Trophoblast cell (in vitro differentiated cells and primary cell): ENCODE results near the gene CPNE9. TPM values are rescaled to one million over a fixed set of nuclear protein-coding genes. Genes with fewer than 3 reads are reported as not detected.
A peak's percentile ranks its signal among the peaks of the same experiment; 100 is the strongest.

ENCODE experiments used
- DNase-seq, 2 donors: peaks; one replicate each; pipeline ENCODE4 v3.0.0-alpha.2; 2016
- H2AFZ ChIP-seq: 2 replicates; pipeline ENCODE4 v1.6.1; 2013; ENCODE audit warnings: low read length, moderate library complexity, mild to moderate bottlenecking; ENCODE audit not compliant: insufficient read depth, poor library complexity
- H2AK5ac ChIP-seq: 2 replicates; pipeline ENCODE4 v1.6.1; 2013; ENCODE audit warnings: mild to moderate bottlenecking, low read length
- H2BK120ac ChIP-seq: 2 replicates; pipeline ENCODE4 v1.6.1; 2013; ENCODE audit warnings: low read length, mild to moderate bottlenecking, moderate library complexity; ENCODE audit not compliant: insufficient read depth, poor library complexity
- H2BK12ac ChIP-seq: 2 replicates; pipeline ENCODE4 v1.6.1; 2013; ENCODE audit warnings: mild to moderate bottlenecking, low read length, moderate library complexity
- H2BK5ac ChIP-seq: 2 replicates; pipeline ENCODE4 v1.6.1; 2013; ENCODE audit warnings: low read length, low read depth, moderate library complexity, mild to moderate bottlenecking; ENCODE audit not compliant: poor library complexity
- H3K14ac ChIP-seq: 2 replicates; pipeline ENCODE4 v1.6.1; 2013; ENCODE audit warnings: mild to moderate bottlenecking, low read length
- H3K18ac ChIP-seq: 2 replicates; pipeline ENCODE4 v1.6.1; 2013; ENCODE audit warnings: mild to moderate bottlenecking, low read length
- H3K23ac ChIP-seq: 2 replicates; pipeline ENCODE4 v1.6.1; 2013; ENCODE audit warnings: low read length
- H3K27ac ChIP-seq: 2 replicates; pipeline ENCODE4 v1.5.1; 2013; ENCODE audit warnings: low read depth, mild to moderate bottlenecking, inconsistent platforms, low read length, moderate library complexity
- H3K27me3 ChIP-seq: 2 replicates; pipeline ENCODE4 v1.6.1; 2013; ENCODE audit warnings: inconsistent platforms, mild to moderate bottlenecking, low read length, moderate library complexity; ENCODE audit not compliant: insufficient read depth
- H3K36me3 ChIP-seq, 2 experiments: 1 replicate in 1 of 2; 2 replicates in 1 of 2; pipeline ENCODE4 v1.6.1; 2013; ENCODE audit warnings: low read length in 2 of 2, mild to moderate bottlenecking in 2 of 2, moderate library complexity in 1 of 2; ENCODE audit not compliant: insufficient read depth in 2 of 2, control insufficient read depth in 1 of 2
- H3K4ac ChIP-seq: 2 replicates; pipeline ENCODE4 v1.6.1; 2013; ENCODE audit warnings: low read depth, mild to moderate bottlenecking, low read length, moderate library complexity
- H3K4me1 ChIP-seq, 2 experiments: 1 replicate in 1 of 2; 2 replicates in 1 of 2; pipeline ENCODE4 v1.6.1; 2013; ENCODE audit warnings: low read length in 2 of 2, mild to moderate bottlenecking in 2 of 2, moderate library complexity in 1 of 2; ENCODE audit not compliant: insufficient read depth in 2 of 2, control insufficient read depth in 1 of 2
- H3K4me2 ChIP-seq: 2 replicates; pipeline ENCODE4 v1.6.1; 2013; ENCODE audit warnings: inconsistent platforms, mild to moderate bottlenecking, low read length, moderate library complexity
- H3K4me3 ChIP-seq: 2 replicates; pipeline ENCODE4 v1.5.1; 2013; ENCODE audit warnings: mild to moderate bottlenecking, low read depth, low read length, inconsistent platforms
- H3K79me1 ChIP-seq: one replicate; pipeline ENCODE4 v1.6.1; 2013; ENCODE audit warnings: low read length
- H3K79me2 ChIP-seq: 2 replicates; pipeline ENCODE4 v1.6.1; 2013; ENCODE audit warnings: low read length, mild to moderate bottlenecking; ENCODE audit not compliant: control insufficient read depth, insufficient read depth, poor library complexity
- H3K9ac ChIP-seq: 2 replicates; pipeline ENCODE4 v1.6.1; 2013; ENCODE audit warnings: mild to moderate bottlenecking, low read length
- H3K9me3 ChIP-seq: 2 replicates; pipeline ENCODE4 v1.6.1; 2013; ENCODE audit warnings: low read depth, mild to moderate bottlenecking, control low read depth, inconsistent platforms, low read length; ENCODE audit not compliant: insufficient read depth
- H4K12ac ChIP-seq: 2 replicates; pipeline ENCODE4 v1.6.1; 2013; ENCODE audit warnings: low read depth, mild to moderate bottlenecking, low read length, moderate library complexity
- H4K8ac ChIP-seq: 2 replicates; pipeline ENCODE4 v1.6.1; 2013; ENCODE audit warnings: low read depth, mild to moderate bottlenecking, low read length, moderate library complexity
- H4K91ac ChIP-seq: one replicate; pipeline ENCODE4 v1.6.1; 2013; ENCODE audit warnings: low read depth, mild to moderate bottlenecking, low read length, moderate library complexity
- WGBS: extraction: QIAGEN DNeasy Blood & Tissue Kit; methylation state at CpG from one replicate; pipeline ENCODE4 v1.1.7; 2013; ENCODE audit warnings: missing lambda C conversion rate; ENCODE audit not compliant: insufficient read length, insufficient coverage; ENCODE audit errors: extremely low coverage; 5-methylcytosine and 5-hydroxymethylcytosine counted together
- polyA plus RNA-seq: library from polyadenylated mRNA; stranded (reverse); fragments of 200-250 nt; gene quantifications from 2 replicates; pipeline ENCODE4 v1.2.3, GENCODE V29; 2013

Gene CPNE9
- polyA plus RNA-seq, result 0.07 and 0.08 TPM in 2 replicates

GRCh38 chr3:9703736-9704346, at the start of gene CPNE9:
Gene CPNE9 (plus strand): TSS chr3:9703833. CDS start chr3:9703997, 164 bp downstream.
- Histone ChIP-seq H3K4me3 (no peak within 1 kb of the TSS), H2AK5ac (no peak within 1 kb of the TSS), H3K79me2 (no peaks in the 10 kb centered on the region), H3K9me3 (peaks cover 9% of the 10 kb centered on the region), H3K4me2 (peak within 1 kb of the TSS; percentile 71), H4K12ac (no peak within 1 kb of the TSS), H3K14ac (no peak within 1 kb of the TSS), H2BK120ac (no peak within 1 kb of the TSS), H3K4me1 (peaks cover 15 to 23% of the 10 kb centered on the region in 2 experiments), H2AFZ (peak within 1 kb of the TSS; percentile 14), H3K9ac (no peak within 1 kb of the TSS), H3K4ac (no peak within 1 kb of the TSS), H3K79me1 (no peaks in the 10 kb centered on the region), H4K91ac (no peak within 1 kb of the TSS), H3K23ac (no peak within 1 kb of the TSS), H3K18ac (no peak within 1 kb of the TSS), H4K8ac (no peak within 1 kb of the TSS), H3K36me3 (peaks cover 6 to 8% of the 10 kb centered on the region in 2 experiments), H2BK5ac (no peak within 1 kb of the TSS), H3K27ac (no peak within 1 kb of the TSS), H2BK12ac (no peak within 1 kb of the TSS), H3K27me3 (peaks cover 18% of the 10 kb centered on the region)
- no CpG with 5 or more reads among the region's 56 CpGs for WGBS
- peak in 1 of 2 donors; percentile 5 for DNase-seq

GRCh38 chr3:9659849-9660248, 43.8 kb upstream of the CPNE9 start:
- no peak overlapping the region for H4K8ac ChIP-seq
- no peak for DNase-seq
- no peak overlapping the region for H3K14ac ChIP-seq
- H3K4me3 ChIP-seq, result no peak overlapping the region
- H4K12ac ChIP-seq, result no peak overlapping the region
- peaks cover 24 to 46% of the 10 kb centered on the region in 2 experiments for H3K36me3 ChIP-seq
- no CpG with 5 or more reads among the region's 4 CpGs for WGBS
- H4K91ac ChIP-seq, result no peak overlapping the region
- H3K4ac ChIP-seq, result no peak overlapping the region
- H3K23ac ChIP-seq, result no peak overlapping the region
- no peak overlapping the region for H3K4me2 ChIP-seq
- no peaks in the 10 kb centered on the region for H3K79me2 ChIP-seq
- no peaks in the 10 kb centered on the region for H3K9me3 ChIP-seq
- H3K9ac ChIP-seq, result no peak overlapping the region
- no peaks in the 10 kb centered on the region for H3K4me1 ChIP-seq
- H3K79me1 ChIP-seq, result no peaks in the 10 kb centered on the region
- no peak overlapping the region for H3K18ac ChIP-seq
- H2BK12ac ChIP-seq, result no peak overlapping the region
- no peaks in the 10 kb centered on the region for H3K27me3 ChIP-seq
- no peak overlapping the region for H2BK120ac ChIP-seq
- no peak overlapping the region for H2AFZ ChIP-seq
- H3K27ac ChIP-seq, result no peak overlapping the region
- no peak overlapping the region for H2AK5ac ChIP-seq
- no peak overlapping the region for H2BK5ac ChIP-seq

GRCh38 chr3:9660972-9661371, 42.7 kb upstream of the CPNE9 start:
- Histone ChIP-seq H3K18ac (no peak overlapping the region), H4K91ac (no peak overlapping the region), H4K12ac (no peak overlapping the region), H3K4ac (no peak overlapping the region), H3K23ac (no peak overlapping the region), H2AK5ac (no peak overlapping the region), H2BK120ac (no peak overlapping the region), H3K9me3 (no peaks in the 10 kb centered on the region), H3K4me1 (no peaks in the 10 kb centered on the region), H2BK12ac (no peak overlapping the region), H2BK5ac (no peak overlapping the region), H3K79me1 (no peaks in the 10 kb centered on the region), H3K36me3 (peaks cover 17 to 43% of the 10 kb centered on the region in 2 experiments), H3K4me2 (no peak overlapping the region), H3K9ac (no peak overlapping the region), H2AFZ (no peak overlapping the region), H3K27me3 (no peaks in the 10 kb centered on the region), H4K8ac (no peak overlapping the region), H3K14ac (no peak overlapping the region), H3K4me3 (no peak overlapping the region), H3K27ac (no peak overlapping the region), H3K79me2 (no peaks in the 10 kb centered on the region)
- WGBS, result no CpG with 5 or more reads among the region's 6 CpGs
- no peak for DNase-seq

- Histone ChIP-seq H3K18ac (no peak overlapping the region), H2BK12ac (no peak overlapping the region), H3K4me1 (no peaks in the 10 kb centered on the region), H3K4me2 (no peak overlapping the region), H4K91ac (no peak overlapping the region), H3K79me2 (no peaks in the 10 kb centered on the region), H3K27ac (no peak overlapping the region), H3K4me3 (no peak overlapping the region), H3K27me3 (no peaks in the 10 kb centered on the region), H3K9ac (no peak overlapping the region), H3K9me3 (no peaks in the 10 kb centered on the region), H2AK5ac (no peak overlapping the region), H2BK5ac (no peak overlapping the region), H4K12ac (no peak overlapping the region), H4K8ac (no peak overlapping the region), H2AFZ (no peak overlapping the region), H3K14ac (no peak overlapping the region), H3K4ac (no peak overlapping the region), H2BK120ac (no peak overlapping the region), H3K36me3 (peaks cover 34 to 52% of the 10 kb centered on the region in 2 experiments), H3K23ac (no peak overlapping the region), H3K79me1 (no peaks in the 10 kb centered on the region)
- WGBS, result no CpG with 5 or more reads among the region's 5 CpGs
- no peak for DNase-seq
These were observed 39.4 kb upstream of the CPNE9 start for GRCh38 chr3:9664119-9664751.
